H1 (cell line): ENCODE results near the gene OR52N5. TPM values are rescaled to one million over a fixed set of nuclear protein-coding genes. Genes with fewer than 3 reads are reported as not detected.

Experiments used
- CTCF ChIA-PET: fragments of 300-600 bp; sonication (Branson Sonifier 250); formaldehyde crosslinking; loops from one replicate; lab custom pipeline; 2021; ENCODE audit not compliant: partially characterized antibody; lab: Charles Lee
- POLR2A ChIA-PET: fragments of 300-600 bp; sonication (Branson Sonifier 250); formaldehyde crosslinking; loops from one replicate; lab custom pipeline; 2021; ENCODE audit warnings: inconsistent platforms; ENCODE audit not compliant: partially characterized antibody; lab: Charles Lee
- DNase-seq, 2 experiments: peaks; one replicate each; pipeline versions ENCODE4 v3.0.0 to v3.0.0-alpha.2; 2010 to 2022; ENCODE audit warnings: low spot score in 2 of 2, low read depth in 1 of 2, mixed read lengths in 1 of 2
- FAIRE-seq: peaks from 2 replicates; lab custom pipeline; 2011; peaks lifted over from hg19 to GRCh38; lab: Jason Lieb, UNC
- H2AFZ ChIP-seq: 2 replicates; pipeline ENCODE4 v1.8.1; 2012; ENCODE audit warnings: low read length, inconsistent platforms
- H2AK5ac ChIP-seq: 2 replicates; pipeline ENCODE4 v1.6.1; 2013; ENCODE audit warnings: low read depth, low read length
- H2BK120ac ChIP-seq: replicated peaks from 2 replicates; pipeline ENCODE3; 2013; ENCODE audit warnings: low read depth, low read length, inconsistent platforms
- H2BK12ac ChIP-seq: 2 replicates; pipeline ENCODE4 v1.6.1; 2013; ENCODE audit warnings: low read depth, low read length
- H2BK15ac ChIP-seq: 2 replicates; pipeline ENCODE4 v1.6.1; 2013; ENCODE audit warnings: low read length
- H2BK20ac ChIP-seq: 2 replicates; pipeline ENCODE4 v1.6.1; 2013; ENCODE audit warnings: low read length
- H2BK5ac ChIP-seq: 2 replicates; pipeline ENCODE4 v1.6.1; 2013; ENCODE audit warnings: low read depth, low read length
- H3K14ac ChIP-seq: 2 replicates; pipeline ENCODE4 v1.6.1; 2013; ENCODE audit warnings: inconsistent platforms; ENCODE audit not compliant: insufficient read length
- H3K18ac ChIP-seq: 2 replicates; pipeline ENCODE4 v1.6.1; 2013; ENCODE audit warnings: low read length; ENCODE audit errors: extremely low read depth
- H3K23ac ChIP-seq: 2 replicates; pipeline ENCODE4 v1.6.1; 2013; ENCODE audit warnings: inconsistent platforms; ENCODE audit not compliant: insufficient read length
- H3K23me2 ChIP-seq: 2 replicates; pipeline ENCODE4 v1.6.1; 2013; ENCODE audit warnings: low read depth, low read length
- H3K27ac ChIP-seq: 2 replicates; pipeline ENCODE4 v1.6.1; 2011; ENCODE audit warnings: low read depth, low read length, inconsistent platforms
- H3K27me3 ChIP-seq, 4 experiments: replicated peaks in 1 of 4; 1 replicate in 1 of 4; 2 replicates in 3 of 4; pipeline versions ENCODE4 v1.6.1 to v1.8.1; 2011 to 2013; ENCODE audit warnings: low read length in 3 of 4, mild to moderate bottlenecking in 3 of 4, inconsistent platforms in 2 of 4, mixed read lengths in 2 of 4, moderate library complexity in 1 of 4; ENCODE audit not compliant: control insufficient read depth in 3 of 4, insufficient read depth in 3 of 4; ENCODE audit errors: extremely low read depth in 1 of 4
- H3K36me3 ChIP-seq, 4 experiments: 2 replicates each; pipeline versions ENCODE4 v1.6.1 to v1.8.1; 2011 to 2013; ENCODE audit warnings: mild to moderate bottlenecking in 4 of 4, low read length in 3 of 4, moderate library complexity in 2 of 4, control low read depth in 1 of 4, inconsistent platforms in 1 of 4; ENCODE audit not compliant: insufficient read depth in 4 of 4, control insufficient read depth in 2 of 4
- H3K4ac ChIP-seq: replicated peaks from 2 replicates; pipeline ENCODE3; 2013; ENCODE audit warnings: low read length, low read depth, mixed read lengths, inconsistent platforms; ENCODE audit not compliant: insufficient read length
- H3K4me1 ChIP-seq, 4 experiments: replicated peaks in 1 of 4; 1 replicate in 1 of 4; 2 replicates in 3 of 4; pipeline versions ENCODE4 v1.6.1 to v1.8.1; 2011 to 2013; ENCODE audit warnings: low read length in 3 of 4, inconsistent platforms in 2 of 4, mixed read lengths in 1 of 4; ENCODE audit not compliant: insufficient read depth in 4 of 4, control insufficient read depth in 3 of 4
- H3K4me2 ChIP-seq, 2 experiments: 2 replicates each; pipeline versions ENCODE4 v1.6.1 to v1.8.1; 2011 to 2013; ENCODE audit warnings: low read depth in 2 of 2, low read length in 2 of 2, control low read depth in 1 of 2, inconsistent platforms in 1 of 2, mild to moderate bottlenecking in 1 of 2; ENCODE audit not compliant: insufficient read depth in 1 of 2
- H3K4me3 ChIP-seq, 4 experiments: fragments of 200-600, 300-600 bp in 1 of 4; sonication (generic), shearing (Covaris generic), sonication (Bioruptor Twin) in 1 of 4; 2 replicates each; pipeline versions ENCODE4 v1.5.1 to v1.8.1; 2011 to 2016; ENCODE audit warnings: low read length in 4 of 4, low read depth in 3 of 4, control low read depth in 2 of 4, inconsistent platforms in 2 of 4, mild to moderate bottlenecking in 2 of 4, mixed read lengths in 1 of 4, moderate library complexity in 1 of 4; ENCODE audit not compliant: insufficient read depth in 2 of 4; ENCODE audit errors: extremely low read depth in 1 of 4
- H3K56ac ChIP-seq: replicated peaks from 2 replicates; pipeline ENCODE3; 2013; ENCODE audit warnings: low read depth, mild to moderate bottlenecking, mixed read lengths, low read length, inconsistent platforms; ENCODE audit not compliant: insufficient read length
- H3K79me1 ChIP-seq: 2 replicates; pipeline ENCODE4 v1.6.1; 2013; ENCODE audit warnings: low read depth, low read length, control low read depth
- H3K79me2 ChIP-seq, 2 experiments: 2 replicates each; pipeline versions ENCODE4 v1.6.1 to v1.8.1; 2012 to 2013; ENCODE audit warnings: low read length in 2 of 2, mild to moderate bottlenecking in 2 of 2, inconsistent platforms in 1 of 2; ENCODE audit not compliant: insufficient read depth in 2 of 2, control insufficient read depth in 1 of 2
- H3K9ac ChIP-seq, 4 experiments: replicated peaks in 1 of 4; 1 replicate in 1 of 4; 2 replicates in 3 of 4; pipeline versions ENCODE4 v1.6.1 to v1.8.1; 2011 to 2013; ENCODE audit warnings: low read depth in 3 of 4, low read length in 3 of 4, control low read depth in 2 of 4, mild to moderate bottlenecking in 2 of 4, moderate library complexity in 2 of 4, inconsistent platforms in 1 of 4; ENCODE audit errors: extremely low read depth in 1 of 4
- H3K9me3 ChIP-seq, 2 experiments: 2 replicates each; pipeline versions ENCODE4 v1.6.1 to v1.8.1; 2012 to 2013; ENCODE audit warnings: mild to moderate bottlenecking in 2 of 2, moderate library complexity in 2 of 2, control low read depth in 1 of 2, inconsistent platforms in 1 of 2, low read depth in 1 of 2, low read length in 1 of 2, mixed read lengths in 1 of 2; ENCODE audit not compliant: insufficient read depth in 2 of 2
- H4K20me1 ChIP-seq, 2 experiments: replicated peaks in 1 of 2; 2 replicates each; pipeline versions ENCODE3 to v1.8.1; 2011 to 2013; ENCODE audit warnings: inconsistent platforms in 2 of 2, low read length in 2 of 2, mild to moderate bottlenecking in 1 of 2; ENCODE audit not compliant: insufficient read depth in 2 of 2, control insufficient read depth in 1 of 2
- H4K5ac ChIP-seq: 2 replicates; pipeline ENCODE4 v1.6.1; 2013; ENCODE audit warnings: low read length, low read depth, mixed read lengths, inconsistent platforms; ENCODE audit not compliant: insufficient read length
- H4K8ac ChIP-seq: 2 replicates; pipeline ENCODE4 v1.8.0; 2013; ENCODE audit warnings: mild to moderate bottlenecking, moderate library complexity, low read length, inconsistent platforms; ENCODE audit not compliant: insufficient read depth; ENCODE audit errors: extremely low read depth
- H4K91ac ChIP-seq: replicated peaks from 2 replicates; pipeline ENCODE3; 2013; ENCODE audit warnings: low read length, mixed read lengths, inconsistent platforms; ENCODE audit not compliant: insufficient read length
- BCL11A ChIP-seq, 2 experiments: IDR thresholded peaks; one replicate each; pipeline ENCODE4 v1.6.1; 2011; ENCODE audit warnings: low read depth in 2 of 2, low read length in 2 of 2, mild to moderate bottlenecking in 2 of 2
- BRCA1 ChIP-seq: IDR thresholded peaks from 2 replicates; pipeline ENCODE4 v1.6.1; 2012; ENCODE audit warnings: low read depth, low read length, improper control_type of control experiment
- CHD2 ChIP-seq: IDR thresholded peaks from 2 replicates; pipeline ENCODE4 v1.6.1; 2012; ENCODE audit warnings: low read length, improper control_type of control experiment
- EZH2 ChIP-seq: fragments of 200-600 bp; sonication (generic); IDR thresholded peaks from 2 replicates; pipeline ENCODE4 v1.7.1; 2012; ENCODE audit warnings: low read depth, mild to moderate bottlenecking, moderate library complexity, low read length, inconsistent platforms; ENCODE audit not compliant: severe bottlenecking
- JUN ChIP-seq: IDR thresholded peaks from 2 replicates; pipeline ENCODE4 v1.6.1; 2011; ENCODE audit warnings: low read depth, mild to moderate bottlenecking, improper control_type of control experiment, low read length
- PHF8 ChIP-seq: fragments of 200-600 bp; sonication (generic); conservative IDR thresholded peaks from 2 replicates; pipeline ENCODE4 v1.7.1; 2012; ENCODE audit warnings: low read depth, mild to moderate bottlenecking, inconsistent platforms, low read length, moderate library complexity
- SIN3A ChIP-seq, 2 experiments: IDR thresholded peaks in 1 of 2; conservative IDR thresholded peaks in 1 of 2; 2 replicates each; pipeline ENCODE4 v1.6.1; 2011 to 2012; ENCODE audit warnings: low read length in 2 of 2, improper control_type of control experiment in 1 of 2, low read depth in 1 of 2, mild to moderate bottlenecking in 1 of 2
- SP2 ChIP-seq: IDR thresholded peaks from 2 replicates; pipeline ENCODE4 v1.6.1; 2012; ENCODE audit warnings: mild to moderate bottlenecking, low read length, inconsistent platforms
- TAF1 ChIP-seq: IDR thresholded peaks from 2 replicates; pipeline ENCODE4 v1.6.1; 2011; ENCODE audit warnings: mild to moderate bottlenecking, low read depth, low read length
- TAF7 ChIP-seq: optimal IDR thresholded peaks from 2 replicates; pipeline ENCODE3; 2011; ENCODE audit warnings: low read depth, mild to moderate bottlenecking, inconsistent platforms, low read length, moderate library complexity, borderline replicate concordance
- TBP ChIP-seq: IDR thresholded peaks from 2 replicates; pipeline ENCODE4 v1.6.1; 2011; ENCODE audit warnings: low read depth, low read length, improper control_type of control experiment
- ZNF274 ChIP-seq: IDR thresholded peaks from 2 replicates; pipeline ENCODE4 v1.7.0; 2012; ENCODE audit warnings: low read length, borderline replicate concordance; ENCODE audit errors: extremely low read depth
- WGBS, 2 experiments: shearing (Covaris generic) in 1 of 2; methylation state at CpG; one replicate each; pipeline versions ENCODE4 v1.1.6 to v1.1.7; 2013 to 2015; ENCODE audit warnings: low lambda C conversion rate in 2 of 2, mixed read lengths in 2 of 2, inconsistent platforms in 1 of 2, low coverage in 1 of 2, missing lambda C conversion rate in 1 of 2; ENCODE audit not compliant: insufficient replicate concordance in 2 of 2, insufficient coverage in 1 of 2, insufficient read length in 1 of 2; ENCODE audit errors: extremely low coverage in 1 of 2, missing lambda C conversion rate in 1 of 2; 5-methylcytosine and 5-hydroxymethylcytosine counted together
- polyA plus RNA-seq, 7 experiments: library from polyadenylated mRNA; depleted of rRNA in 3 of 7; stranded (reverse) in 5 of 7; unstranded in 2 of 7; fragments of >200 nt in 5 of 7; fragments of 200-250 nt in 2 of 7; gene quantifications; 1 replicate in 5 of 7; 2 replicates in 1 of 7; 4 replicates in 1 of 7; pipeline versions ENCODE4 v1.2.1 to v1.2.3, GENCODE V29; 2011 to 2013; ENCODE audit warnings: missing spikeins in 2 of 7, mixed read lengths in 2 of 7
- total RNA-seq: library from RNA; stranded (reverse); fragmentation: NEBNext Ultra II Directional; extraction: Animal tissue kit (Norgen Biotek cat#: 25700); gene quantifications from 2 replicates; pipeline ENCODE4 v1.2.1, GENCODE V29; 2021
- TF ChIP-seq, protein P1 (sequence below): IDR thresholded peaks from 2 replicates; pipeline ENCODE4 v1.6.1; 2012; ENCODE audit warnings: low read length, inconsistent platforms

The OR52N5 gene
- total and polyA plus RNA-seq, 2 of the 8 experiments (the other 6 are each of a cell fraction or from before 2014, with no cell fraction given): 0.12 TPM; not detected in 1

DNA sequence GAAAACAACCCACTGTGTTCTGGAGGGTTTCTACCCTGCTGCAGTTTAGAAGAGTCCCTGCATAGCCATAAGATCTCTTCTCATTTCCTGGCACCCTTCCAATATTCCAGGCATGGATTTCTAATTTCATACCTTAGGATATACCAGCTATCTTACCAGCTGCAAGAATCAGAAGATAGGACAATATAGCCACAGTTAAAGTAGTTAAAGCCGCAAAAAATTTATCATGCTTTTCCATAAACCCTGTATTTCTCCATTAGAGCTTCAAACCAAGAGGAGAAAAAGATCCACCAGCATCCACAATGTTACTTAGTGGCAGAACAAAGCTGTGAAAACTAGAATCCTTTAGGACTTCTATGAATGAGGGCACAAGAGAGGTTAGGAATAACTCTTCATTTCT, 55.5 kb downstream of the OR52N5 start:
- ChIA-PET CTCF (interaction anchor here (1.0 kb wide), 2 partner anchors 14 to 43 kb away, joined by 3 to 4 read pairs; partner anchors contain the start of gene TRIM5), POLR2A (no interaction called here)
- H3K9me3 ChIP-seq: no peaks in the 10 kb centered on the region
- H3K9ac ChIP-seq: no peak overlapping the region
- H2BK15ac ChIP-seq: no peak overlapping the region
- no peak overlapping the region for H3K4me3 ChIP-seq
- H3K4me1 ChIP-seq: no peaks in the 10 kb centered on the region
- no peaks in the 10 kb centered on the region for H3K36me3 ChIP-seq
- no peak overlapping the region for H2BK5ac ChIP-seq
- H2BK20ac ChIP-seq: no peak overlapping the region
- FAIRE-seq (no peak), DNase-seq (no peak)
- no peak overlapping the region for H3K14ac ChIP-seq
- no peaks in the 10 kb centered on the region for H4K20me1 ChIP-seq
- WGBS, 2 experiments: 94% methylated on average over 1 of the region's 1 CpG; no CpG with 5 or more reads in 1 of the 2 experiments
- H3K4me2 ChIP-seq: no peak overlapping the region
- H3K23ac ChIP-seq: no peak overlapping the region
- H3K79me1 ChIP-seq: no peaks in the 10 kb centered on the region
- no peak overlapping the region for H3K4ac ChIP-seq
- no peak overlapping the region for H3K27ac ChIP-seq
- no peak overlapping the region for H2BK120ac ChIP-seq
- no peak overlapping the region for H2AFZ ChIP-seq
- no peaks in the 10 kb centered on the region; the same call in 1 of the 2 replicates for H3K23me2 ChIP-seq
- H3K18ac ChIP-seq: no peak overlapping the region
- H2BK12ac ChIP-seq: no peak overlapping the region
- no peaks in the 10 kb centered on the region for H3K79me2 ChIP-seq
- no peak overlapping the region for H4K8ac ChIP-seq
- no peak overlapping the region for H2AK5ac ChIP-seq
- H3K27me3 ChIP-seq: no peaks in the 10 kb centered on the region
- no peak overlapping the region for H4K91ac ChIP-seq
- H4K5ac ChIP-seq: no peak overlapping the region
- H3K56ac ChIP-seq: no peak overlapping the region
- TF ChIP-seq CHD2: no peak
- TF ChIP-seq BRCA1: no peak
- TF ChIP-seq SIN3A (conservative IDR thresholded peaks at IDR 0.05 in 1 of 2, IDR thresholded peaks at IDR 0.05 in 1 of 2; ENCODE audit: low read depth in 1 of 2, low read length in 2 of 2): no peak
- no peak for TF ChIP-seq JUN
- no peak for TF ChIP-seq ZNF274
- TF ChIP-seq SP2: no peak
- no peak for TF ChIP-seq TAF7
- TF ChIP-seq TAF1: no peak
- TF ChIP-seq, protein P1, sequence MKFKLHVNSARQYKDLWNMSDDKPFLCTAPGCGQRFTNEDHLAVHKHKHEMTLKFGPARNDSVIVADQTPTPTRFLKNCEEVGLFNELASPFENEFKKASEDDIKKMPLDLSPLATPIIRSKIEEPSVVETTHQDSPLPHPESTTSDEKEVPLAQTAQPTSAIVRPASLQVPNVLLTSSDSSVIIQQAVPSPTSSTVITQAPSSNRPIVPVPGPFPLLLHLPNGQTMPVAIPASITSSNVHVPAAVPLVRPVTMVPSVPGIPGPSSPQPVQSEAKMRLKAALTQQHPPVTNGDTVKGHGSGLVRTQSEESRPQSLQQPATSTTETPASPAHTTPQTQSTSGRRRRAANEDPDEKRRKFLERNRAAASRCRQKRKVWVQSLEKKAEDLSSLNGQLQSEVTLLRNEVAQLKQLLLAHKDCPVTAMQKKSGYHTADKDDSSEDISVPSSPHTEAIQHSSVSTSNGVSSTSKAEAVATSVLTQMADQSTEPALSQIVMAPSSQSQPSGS: no peak
- TF ChIP-seq EZH2: no peak
- TF ChIP-seq PHF8: no peak
- TF ChIP-seq BCL11A (IDR thresholded peaks at IDR 0.05; ENCODE audit: low read depth in 2 of 2, low read length in 2 of 2): no peak
- TF ChIP-seq TBP: no peak
